WTC11 (cell line): ENCODE measurements around the gene CLDND2.

ENCODE experiments used
- ATF1 ChIP-seq: sonication (generic); formaldehyde crosslinking; IDR thresholded peaks from 2 replicates; pipeline ENCODE4 v1.8.1; 2023; ENCODE audit warnings: mild to moderate bottlenecking, moderate library complexity, missing genetic modification reagents
- ATF2 ChIP-seq: sonication (generic); formaldehyde crosslinking; IDR thresholded peaks from 2 replicates; pipeline ENCODE4 v1.8.1; 2022; ENCODE audit warnings: low read depth, missing genetic modification reagents, borderline replicate concordance
- ATF3 ChIP-seq: sonication (generic); formaldehyde crosslinking; conservative IDR thresholded peaks from 2 replicates; pipeline ENCODE4 v1.8.1; 2022; ENCODE audit warnings: mild to moderate bottlenecking, missing genetic modification reagents
- CREB1 ChIP-seq: sonication (generic); formaldehyde crosslinking; IDR thresholded peaks from 2 replicates; pipeline ENCODE4 v1.8.0; 2023; ENCODE audit warnings: mild to moderate bottlenecking, missing genetic modification reagents
- CTCF ChIP-seq: fragments of 200-600 bp; IDR thresholded peaks from 2 replicates; pipeline ENCODE4 v1.8.0; 2022; ENCODE audit warnings: antibody characterized with exemption
- E2F1 ChIP-seq: sonication (generic); formaldehyde crosslinking; IDR thresholded peaks from 2 replicates; pipeline ENCODE4 v1.8.0; 2022; ENCODE audit warnings: mild to moderate bottlenecking, missing genetic modification reagents
- E2F4 ChIP-seq: sonication (generic); formaldehyde crosslinking; IDR thresholded peaks from 2 replicates; pipeline ENCODE4 v1.8.1; 2022; ENCODE audit warnings: low read depth, mild to moderate bottlenecking, moderate library complexity, missing genetic modification reagents, borderline replicate concordance
- ETV6 ChIP-seq: sonication (generic); formaldehyde crosslinking; IDR thresholded peaks from 2 replicates; pipeline ENCODE4 v1.8.1; 2022; ENCODE audit warnings: mild to moderate bottlenecking, missing genetic modification reagents
- HMGXB4 ChIP-seq: sonication (generic); formaldehyde crosslinking; IDR thresholded peaks from 2 replicates; pipeline ENCODE4 v1.8.1; 2023; ENCODE audit warnings: mild to moderate bottlenecking, moderate library complexity, missing genetic modification reagents
- JUN ChIP-seq: sonication (generic); formaldehyde crosslinking; IDR thresholded peaks from 2 replicates; pipeline ENCODE4 v1.8.0; 2023; ENCODE audit warnings: mild to moderate bottlenecking, missing genetic modification reagents
- KAT7 ChIP-seq: sonication (generic); formaldehyde crosslinking; IDR thresholded peaks from 2 replicates; pipeline ENCODE4 v1.8.1; 2023; ENCODE audit warnings: missing genetic modification reagents, mild to moderate bottlenecking, borderline replicate concordance
- PRDM15 ChIP-seq: sonication (generic); formaldehyde crosslinking; IDR thresholded peaks from 2 replicates; pipeline ENCODE4 v1.8.0; 2022; ENCODE audit warnings: missing genetic modification reagents
- USF1 ChIP-seq: sonication (generic); formaldehyde crosslinking; IDR thresholded peaks from 2 replicates; pipeline ENCODE4 v1.8.0; 2022; ENCODE audit warnings: mild to moderate bottlenecking, missing genetic modification reagents
- ZNF281 ChIP-seq: sonication (generic); formaldehyde crosslinking; IDR thresholded peaks from 2 replicates; pipeline ENCODE4 v1.8.0; 2023; ENCODE audit warnings: mild to moderate bottlenecking, missing genetic modification reagents

- no peak for TF ChIP-seq CTCF
- no peak for TF ChIP-seq E2F4 (CRISPR knock-in tag)
- no peak for TF ChIP-seq ZNF281 (CRISPR knock-in tag)
- TF ChIP-seq ETV6 (CRISPR knock-in tag) = no peak
- TF ChIP-seq JUN (CRISPR knock-in tag) = no peak
- TF ChIP-seq ATF3 (CRISPR knock-in tag) = no peak
- TF ChIP-seq ATF2 (CRISPR knock-in tag) = no peak
- no peak for TF ChIP-seq USF1
- TF ChIP-seq ATF1 (CRISPR knock-in tag) = no peak
- no peak for TF ChIP-seq E2F1 (CRISPR knock-in tag)
- no peak for TF ChIP-seq HMGXB4
- TF ChIP-seq PRDM15 = no peak
- no peak for TF ChIP-seq CREB1 (CRISPR knock-in tag)
- TF ChIP-seq KAT7 = no peak
Measured at GRCh38 chr19:51327066-51328001, 41.5 kb downstream of the CLDND2 start.
